HG03469 (cell line): Measurements from ENCODE around the gene CDK9.
"Not testable (repeated sequence)": the region's sequence is repeated elsewhere in the genome, so short reads cannot be mapped to it uniquely, and the experiment has no call there.

Source experiments
- ATAC-seq: cut with Tn5 transposase; IDR thresholded peaks from one replicate; pipeline ENCODE4 v1.9.1; 2021; ENCODE audit warnings: mild to moderate bottlenecking, moderate library complexity, moderate number of reproducible peaks; ENCODE audit not compliant: unreplicated experiment

CDK9 gene

GRCh38 chr9:127779136-127779981 is 6.5 kb upstream of the CDK9 start:
- peak; percentile 26 for ATAC-seq

GRCh38 chr9:127780126-127780885 is 5.5 kb upstream of the CDK9 start:
- no peak for ATAC-seq

- ATAC-seq: not testable (repeated sequence)
Measured at GRCh38 chr9:127780909-127781308, 4.9 kb upstream of the CDK9 start.

- ATAC-seq: no peak
Measured at GRCh38 chr9:127781806-127782205, 4.0 kb upstream of the CDK9 start.

GRCh38 chr9:127783111-127784008 is 2.5 kb upstream of the CDK9 start:
- ATAC-seq: no peak

GRCh38 chr9:127785023-127785932 is 556 bp upstream of the CDK9 start:
- ATAC-seq: peak; percentile 22

DNA sequence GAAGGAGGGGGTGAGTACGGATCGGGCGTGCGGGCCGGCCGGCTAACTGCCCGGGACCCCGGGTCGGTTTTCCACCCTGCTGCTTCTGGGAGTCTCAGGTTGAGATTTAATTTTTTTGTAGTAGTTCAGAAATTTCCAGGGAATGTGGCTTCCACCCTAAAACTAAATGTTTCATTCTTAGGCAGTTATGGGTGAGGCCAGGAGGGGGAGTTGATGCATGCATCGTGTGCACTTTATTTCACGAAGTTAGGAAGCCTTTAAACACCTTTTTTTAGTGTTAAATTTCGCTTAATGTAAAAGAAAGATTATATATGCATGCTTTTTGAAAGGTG is 905 bp downstream of the CDK9 start:
- no peak for ATAC-seq

- ATAC-seq: no peak
Measured at GRCh38 chr9:127788337-127789011, 2.6 kb downstream of the CDK9 start.

DNA sequence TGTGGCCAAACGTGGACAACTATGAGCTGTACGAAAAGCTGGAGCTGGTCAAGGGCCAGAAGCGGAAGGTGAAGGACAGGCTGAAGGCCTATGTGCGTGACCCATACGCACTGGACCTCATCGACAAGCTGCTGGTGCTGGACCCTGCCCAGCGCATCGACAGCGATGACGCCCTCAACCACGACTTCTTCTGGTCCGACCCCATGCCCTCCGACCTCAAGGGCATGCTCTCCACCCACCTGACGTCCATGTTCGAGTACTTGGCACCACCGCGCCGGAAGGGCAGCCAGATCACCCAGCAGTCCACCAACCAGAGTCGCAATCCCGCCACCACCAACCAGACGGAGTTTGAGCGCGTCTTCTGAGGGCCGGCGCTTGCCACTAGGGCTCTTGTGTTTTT is 3.3 kb downstream of the CDK9 start:
- no peak for ATAC-seq

DNA sequence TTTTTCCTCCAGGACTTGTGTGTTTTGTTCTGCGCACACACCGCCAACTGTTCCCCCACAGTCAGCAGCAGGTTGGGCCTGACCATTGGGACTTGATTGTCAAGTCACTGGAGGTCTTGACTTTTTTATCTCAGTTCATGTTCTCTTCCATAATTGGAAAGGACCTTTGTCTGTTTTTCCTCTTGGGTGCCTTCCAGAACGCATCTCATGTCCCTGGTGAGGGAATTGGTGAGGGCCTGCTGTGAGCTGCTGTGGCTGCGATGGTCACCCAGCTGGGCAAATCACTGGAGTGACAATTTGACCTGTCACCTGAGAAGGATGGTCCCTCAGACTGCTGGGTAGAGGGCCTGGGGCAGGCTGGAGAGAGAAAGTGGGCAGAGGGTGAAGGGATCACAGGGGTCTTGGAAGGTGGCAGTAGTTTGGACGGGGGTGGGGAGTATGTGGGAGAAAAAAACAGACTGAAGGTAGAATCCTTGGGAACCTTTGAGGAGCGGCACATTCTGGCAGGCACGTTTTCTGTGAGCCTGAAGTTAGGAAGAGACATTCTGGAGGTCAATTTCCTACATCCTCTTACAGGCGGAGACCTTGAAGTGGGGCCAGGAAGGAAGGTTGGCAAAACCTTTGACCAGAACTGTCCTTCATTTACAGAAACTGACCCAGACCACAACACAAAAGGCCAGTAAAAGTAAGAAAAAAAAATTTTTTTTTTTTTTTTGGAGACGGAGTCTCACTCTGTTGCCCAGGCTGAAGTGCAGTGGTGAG is 4.4 kb downstream of the CDK9 start:
- ATAC-seq: no peak

- no peak for ATAC-seq
Measured at GRCh38 chr9:127791085-127791484, 5.3 kb downstream of the CDK9 start.

DNA sequence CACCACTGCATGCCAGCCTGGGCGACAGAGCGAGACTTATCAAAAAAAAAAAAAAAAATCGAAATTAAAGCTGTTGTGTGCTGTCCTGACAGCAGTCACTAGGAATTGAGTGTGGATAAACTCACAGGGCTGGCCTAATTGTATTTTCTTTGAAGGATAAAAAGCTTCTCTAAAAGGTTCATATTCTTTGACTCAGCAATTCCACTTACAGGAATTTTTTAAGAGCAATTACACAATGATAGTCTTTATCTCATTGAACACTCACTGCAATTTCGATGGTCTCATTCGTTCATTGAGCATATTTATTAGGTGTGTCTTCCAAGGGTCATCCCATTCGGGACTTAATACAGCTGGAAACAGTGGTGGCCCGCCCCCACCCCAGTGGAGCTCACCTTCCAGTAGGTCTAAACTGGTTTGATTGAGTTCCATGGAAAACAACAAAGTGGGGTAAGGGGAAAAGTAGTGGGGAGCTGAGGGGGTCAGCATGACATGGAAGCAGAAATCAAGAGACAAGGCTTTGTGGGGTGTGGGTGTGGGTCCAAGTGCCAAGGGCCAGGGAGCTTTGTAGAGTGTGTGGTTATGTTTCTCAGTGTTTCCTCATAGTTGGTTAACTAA is 6.7 kb downstream of the CDK9 start:
- ATAC-seq: no peak

- no peak for ATAC-seq
Measured at GRCh38 chr9:127793093-127793708, 7.4 kb downstream of the CDK9 start.

GRCh38 chr9:127794001-127794791 is 8.4 kb downstream of the CDK9 start:
- ATAC-seq: no peak

- no peak for ATAC-seq
Measured at GRCh38 chr9:127796225-127796813, 10.5 kb downstream of the CDK9 start.

DNA sequence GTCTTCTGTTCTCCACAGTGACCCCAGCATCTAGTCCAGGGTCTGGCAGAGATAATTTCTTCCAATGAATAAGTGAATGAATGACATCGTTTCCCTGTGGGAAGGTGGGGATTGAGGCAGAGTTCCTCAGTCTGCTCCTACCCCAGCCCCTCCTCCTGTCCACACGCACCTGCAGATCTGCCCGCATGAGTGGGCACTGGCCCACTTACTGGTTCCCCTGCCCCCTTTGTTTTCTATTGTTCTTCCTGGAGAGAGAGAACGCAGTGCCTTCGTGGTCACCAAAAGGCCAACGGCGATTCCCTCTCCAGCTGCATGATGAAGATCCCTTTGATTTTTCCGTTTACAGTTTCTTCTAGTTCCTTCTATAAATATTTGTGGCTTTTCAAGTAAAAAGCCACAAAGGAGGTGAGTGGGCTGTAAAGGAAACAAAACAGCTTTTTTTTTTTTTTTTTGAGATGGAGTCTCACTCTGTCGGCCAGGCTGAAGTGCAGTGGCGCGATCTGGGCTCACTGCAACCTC is 11.1 kb downstream of the CDK9 start:
- no peak for ATAC-seq
